SK-N-SH treated with all-trans-retinoic acid at 6 μM for 48 hours (cell line): ENCODE results near the gene MSLN.

Experiments
- ARNTL ChIP-seq: fragments of 450-650 bp; formaldehyde crosslinking; IDR thresholded peaks from 2 replicates; pipeline ENCODE4 v1.5.0; 2020; ENCODE audit warnings: low read depth, mild to moderate bottlenecking, moderate library complexity, borderline replicate concordance
- RARB ChIP-seq: fragments of 250-450 bp; sonication (Bioruptor Pico); IDR thresholded peaks from 2 replicates; pipeline ENCODE4 v1.8.0; 2021; ENCODE audit warnings: mild to moderate bottlenecking, moderate library complexity
- ZNF8 ChIP-seq: fragments of 450-650 bp; formaldehyde crosslinking; IDR thresholded peaks from 2 replicates; pipeline ENCODE4 v1.5.0; 2020; ENCODE audit warnings: mild to moderate bottlenecking, moderate library complexity
- TF ChIP-seq, protein P1 (sequence below): fragments of 250-450 bp; sonication (Bioruptor Pico); IDR thresholded peaks from 2 replicates; pipeline ENCODE4 v1.8.0; 2020; ENCODE audit warnings: mild to moderate bottlenecking, moderate library complexity, borderline replicate concordance

DNA sequence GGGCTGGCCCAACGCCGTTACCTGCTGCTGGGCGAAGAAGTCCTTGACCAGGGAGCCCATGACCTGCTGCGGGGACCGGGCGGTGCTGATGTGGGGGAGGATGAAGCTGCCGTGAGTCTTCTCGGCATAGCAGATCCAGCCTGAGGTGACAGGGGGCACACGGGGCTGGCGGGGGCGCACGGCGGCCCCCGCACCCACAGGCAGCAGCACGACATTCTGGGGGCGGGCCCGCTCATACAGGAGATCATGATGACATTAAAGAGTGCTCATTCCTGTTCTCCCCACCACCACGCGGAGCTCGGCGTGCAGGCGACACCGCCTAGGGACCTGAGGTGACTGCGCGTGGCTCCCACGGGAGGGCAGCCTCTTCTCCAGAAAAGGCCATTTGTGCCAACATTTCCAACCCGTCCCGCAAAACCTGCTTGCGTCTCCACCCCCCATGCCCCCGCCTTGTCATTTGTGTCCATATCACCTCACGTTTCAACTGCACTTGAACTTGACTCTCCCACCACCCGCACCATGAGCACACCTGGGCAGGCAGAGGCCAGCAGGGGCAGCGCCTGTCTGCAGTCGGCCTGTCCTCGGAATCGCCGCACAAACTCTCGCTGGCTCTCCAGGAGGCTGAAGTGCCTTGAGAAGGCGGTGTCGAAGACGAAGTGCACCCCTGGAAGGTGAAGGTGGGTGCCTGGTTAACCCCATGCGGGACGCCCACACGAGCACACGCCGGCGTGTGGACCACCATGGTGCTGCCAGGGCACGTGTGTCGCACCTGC lies 26.1 kb upstream of the MSLN start:
- TF ChIP-seq RARB (CRISPR knock-in tag) (no peak), ARNTL (CRISPR knock-in tag) (no peak), ZNF8 (no peak)
- TF ChIP-seq, protein P1, sequence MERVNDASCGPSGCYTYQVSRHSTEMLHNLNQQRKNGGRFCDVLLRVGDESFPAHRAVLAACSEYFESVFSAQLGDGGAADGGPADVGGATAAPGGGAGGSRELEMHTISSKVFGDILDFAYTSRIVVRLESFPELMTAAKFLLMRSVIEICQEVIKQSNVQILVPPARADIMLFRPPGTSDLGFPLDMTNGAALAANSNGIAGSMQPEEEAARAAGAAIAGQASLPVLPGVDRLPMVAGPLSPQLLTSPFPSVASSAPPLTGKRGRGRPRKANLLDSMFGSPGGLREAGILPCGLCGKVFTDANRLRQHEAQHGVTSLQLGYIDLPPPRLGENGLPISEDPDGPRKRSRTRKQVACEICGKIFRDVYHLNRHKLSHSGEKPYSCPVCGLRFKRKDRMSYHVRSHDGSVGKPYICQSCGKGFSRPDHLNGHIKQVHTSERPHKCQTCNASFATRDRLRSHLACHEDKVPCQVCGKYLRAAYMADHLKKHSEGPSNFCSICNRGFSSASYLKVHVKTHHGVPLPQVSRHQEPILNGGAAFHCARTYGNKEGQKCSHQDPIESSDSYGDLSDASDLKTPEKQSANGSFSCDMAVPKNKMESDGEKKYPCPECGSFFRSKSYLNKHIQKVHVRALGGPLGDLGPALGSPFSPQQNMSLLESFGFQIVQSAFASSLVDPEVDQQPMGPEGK = no peak
